K562 (cell line): ENCODE measurements around the gene NKG7. TPM values are rescaled to one million over a fixed set of nuclear protein-coding genes. Genes with fewer than 3 reads are reported as not detected.

Source experiments
- CBFA2T3 ChIP-seq: fragments of 450-650 bp; IDR thresholded peaks from 2 replicates; pipeline ENCODE4 v1.6.1; 2017
- ELF2 ChIP-seq: fragments of 250-450 bp; sonication (Bioruptor Pico); IDR thresholded peaks from 2 replicates; pipeline ENCODE4 v1.5.0; 2021; ENCODE audit warnings: mild to moderate bottlenecking
- GATAD2B ChIP-seq: fragments of 450-650 bp; IDR thresholded peaks from 2 replicates; pipeline ENCODE4 v1.6.1; 2017; ENCODE audit warnings: mild to moderate bottlenecking, borderline replicate concordance
- HIVEP1 ChIP-seq: fragments of 250-450 bp; sonication (Bioruptor Pico); IDR thresholded peaks from 2 replicates; pipeline ENCODE4 v1.4.0; 2020; ENCODE audit warnings: mild to moderate bottlenecking
- ILF3 ChIP-seq: fragments of 450-650 bp; IDR thresholded peaks from 2 replicates; pipeline ENCODE4 v1.6.1; 2018; ENCODE audit warnings: antibody characterized with exemption, mild to moderate bottlenecking, moderate library complexity, borderline replicate concordance
- NRF1 ChIP-seq, 2 experiments: fragments of 450-650 bp; IDR thresholded peaks in 1 of 2; conservative IDR thresholded peaks in 1 of 2; 2 replicates each; pipeline ENCODE4 v1.6.1; 2014; ENCODE audit warnings: mild to moderate bottlenecking in 2 of 2
- PRPF4 ChIP-seq: fragments of 200-400 bp; formaldehyde crosslinking; IDR thresholded peaks from one replicate; pipeline ENCODE4 v1.6.1; 2017; ENCODE audit warnings: low read length, low read depth, mild to moderate bottlenecking; ENCODE audit not compliant: insufficient read depth, poor library complexity, severe bottlenecking
- SMARCE1 ChIP-seq: fragments of 450-650 bp; IDR thresholded peaks from 2 replicates; pipeline ENCODE4 v1.7.1; 2016; ENCODE audit warnings: mild to moderate bottlenecking
- SP2 ChIP-seq: IDR thresholded peaks from 2 replicates; pipeline ENCODE4 v1.6.1; 2011; ENCODE audit warnings: mild to moderate bottlenecking, low read depth, low read length, moderate library complexity; ENCODE audit not compliant: poor library complexity, severe bottlenecking; ENCODE audit errors: extremely low read depth
- ZFPM2 ChIP-seq: fragments of 250-450 bp; sonication (Bioruptor Pico); IDR thresholded peaks from 2 replicates; pipeline ENCODE4 v1.5.1; 2022; ENCODE audit warnings: mild to moderate bottlenecking
- ZNF143 ChIP-seq: sonication (generic); formaldehyde crosslinking; IDR thresholded peaks from 2 replicates; pipeline ENCODE4 v1.9.0; 2022; ENCODE audit warnings: mild to moderate bottlenecking, missing genetic modification reagents
- polyA plus RNA-seq, 8 experiments: library from polyadenylated mRNA; depleted of rRNA in 4 of 8; stranded (reverse) in 5 of 8; unstranded in 3 of 8; fragments of >200 nt; fragmentation: Nextera tagmentation in 2 of 8; fragmentation: Illumina TruSeq in 1 of 8; extraction: Ambion mirVana in 2 of 8; extraction: Trizol in 1 of 8; gene quantifications; 2 replicates each; pipeline versions ENCODE4 v1.2.1 to v1.2.3, GENCODE V29; 2011 to 2014; ENCODE audit warnings: inconsistent platforms in 1 of 8, missing spikeins in 1 of 8
- total RNA-seq, 7 experiments: library from RNA; depleted of rRNA in 6 of 7; stranded (reverse); fragments of >200 nt in 6 of 7; fragmentation: Illumina TruSeq in 2 of 7; extraction: Trizol in 2 of 7; gene quantifications; 2 replicates each; pipeline versions ENCODE4 v1.2.1 to v1.2.3, GENCODE V29; 2011 to 2021; ENCODE audit warnings: low replicate concordance in 1 of 7
- TF ChIP-seq, protein P1 (sequence below), 2 experiments: fragments of 450-650 bp; formaldehyde crosslinking in 1 of 2; IDR thresholded peaks; 2 replicates each; pipeline versions ENCODE4 v1.4.0 to v1.6.1; 2014 to 2020; ENCODE audit warnings: mild to moderate bottlenecking in 2 of 2, borderline replicate concordance in 1 of 2, low read depth in 1 of 2
- TF ChIP-seq, protein P2 (sequence below): fragments of 450-650 bp; IDR thresholded peaks from 2 replicates; pipeline ENCODE4 v1.6.1; 2016; ENCODE audit warnings: mild to moderate bottlenecking
- TF ChIP-seq, protein P3 (sequence below): fragments of 450-650 bp; formaldehyde crosslinking; IDR thresholded peaks from 2 replicates; pipeline ENCODE4 v1.4.0; 2020; ENCODE audit warnings: mild to moderate bottlenecking, mixed read lengths

Gene NKG7
- total and polyA plus RNA-seq, 9 of the 15 experiments (the other 6 are each of a cell fraction or from before 2014, with no cell fraction given): 0.30 to 0.70 (median 0.51) TPM; not detected in 2

DNA sequence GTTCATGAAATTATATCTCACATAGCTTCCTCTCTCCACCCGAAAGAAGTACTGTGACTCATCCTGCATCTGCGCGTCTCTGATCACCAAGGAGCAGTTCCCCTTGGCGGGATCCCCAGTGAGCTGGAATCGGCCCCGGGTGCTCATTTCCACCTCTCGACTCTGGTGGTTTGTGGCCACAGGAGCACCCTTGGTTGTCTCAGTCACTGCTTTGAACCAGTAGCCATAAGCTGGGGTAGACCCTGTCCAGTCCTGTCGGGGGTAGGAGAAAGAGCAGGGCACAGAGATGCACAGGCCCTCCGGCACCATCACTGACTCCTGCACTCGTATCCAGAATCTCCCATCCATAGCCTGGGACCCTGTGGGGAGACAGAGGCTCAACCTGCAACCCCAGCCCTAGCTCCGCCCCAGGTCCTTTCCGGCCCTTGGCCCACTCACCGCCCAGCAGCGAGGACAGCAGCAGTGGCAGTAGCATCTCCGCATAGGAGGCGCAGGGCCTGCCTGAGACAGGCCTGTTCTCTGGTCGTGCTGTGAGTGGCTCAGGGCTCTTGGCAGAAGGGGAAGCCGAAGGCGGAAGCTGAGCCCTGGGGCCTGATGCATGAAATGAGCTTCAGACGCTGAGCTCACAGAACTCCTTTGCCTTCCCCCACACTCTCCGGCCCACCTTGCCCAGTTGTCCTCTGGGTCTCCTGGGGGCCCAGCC lies 44.8 kb upstream of the NKG7 start, which contains the start of gene SIGLEC10 (continued):
- TF ChIP-seq, protein P1, sequence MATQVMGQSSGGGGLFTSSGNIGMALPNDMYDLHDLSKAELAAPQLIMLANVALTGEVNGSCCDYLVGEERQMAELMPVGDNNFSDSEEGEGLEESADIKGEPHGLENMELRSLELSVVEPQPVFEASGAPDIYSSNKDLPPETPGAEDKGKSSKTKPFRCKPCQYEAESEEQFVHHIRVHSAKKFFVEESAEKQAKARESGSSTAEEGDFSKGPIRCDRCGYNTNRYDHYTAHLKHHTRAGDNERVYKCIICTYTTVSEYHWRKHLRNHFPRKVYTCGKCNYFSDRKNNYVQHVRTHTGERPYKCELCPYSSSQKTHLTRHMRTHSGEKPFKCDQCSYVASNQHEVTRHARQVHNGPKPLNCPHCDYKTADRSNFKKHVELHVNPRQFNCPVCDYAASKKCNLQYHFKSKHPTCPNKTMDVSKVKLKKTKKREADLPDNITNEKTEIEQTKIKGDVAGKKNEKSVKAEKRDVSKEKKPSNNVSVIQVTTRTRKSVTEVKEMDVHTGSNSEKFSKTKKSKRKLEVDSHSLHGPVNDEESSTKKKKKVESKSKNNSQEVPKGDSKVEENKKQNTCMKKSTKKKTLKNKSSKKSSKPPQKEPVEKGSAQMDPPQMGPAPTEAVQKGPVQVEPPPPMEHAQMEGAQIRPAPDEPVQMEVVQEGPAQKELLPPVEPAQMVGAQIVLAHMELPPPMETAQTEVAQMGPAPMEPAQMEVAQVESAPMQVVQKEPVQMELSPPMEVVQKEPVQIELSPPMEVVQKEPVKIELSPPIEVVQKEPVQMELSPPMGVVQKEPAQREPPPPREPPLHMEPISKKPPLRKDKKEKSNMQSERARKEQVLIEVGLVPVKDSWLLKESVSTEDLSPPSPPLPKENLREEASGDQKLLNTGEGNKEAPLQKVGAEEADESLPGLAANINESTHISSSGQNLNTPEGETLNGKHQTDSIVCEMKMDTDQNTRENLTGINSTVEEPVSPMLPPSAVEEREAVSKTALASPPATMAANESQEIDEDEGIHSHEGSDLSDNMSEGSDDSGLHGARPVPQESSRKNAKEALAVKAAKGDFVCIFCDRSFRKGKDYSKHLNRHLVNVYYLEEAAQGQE (IDR thresholded peaks at IDR 0.05; ENCODE audit: borderline replicate concordance): no peak
- TF ChIP-seq, protein P1 (CRISPR knock-in tag; IDR thresholded peaks at IDR 0.05; ENCODE audit: low read depth): no peak
- TF ChIP-seq CBFA2T3: no peak
- TF ChIP-seq GATAD2B: no peak
- TF ChIP-seq SMARCE1: no peak
- TF ChIP-seq, protein P2, sequence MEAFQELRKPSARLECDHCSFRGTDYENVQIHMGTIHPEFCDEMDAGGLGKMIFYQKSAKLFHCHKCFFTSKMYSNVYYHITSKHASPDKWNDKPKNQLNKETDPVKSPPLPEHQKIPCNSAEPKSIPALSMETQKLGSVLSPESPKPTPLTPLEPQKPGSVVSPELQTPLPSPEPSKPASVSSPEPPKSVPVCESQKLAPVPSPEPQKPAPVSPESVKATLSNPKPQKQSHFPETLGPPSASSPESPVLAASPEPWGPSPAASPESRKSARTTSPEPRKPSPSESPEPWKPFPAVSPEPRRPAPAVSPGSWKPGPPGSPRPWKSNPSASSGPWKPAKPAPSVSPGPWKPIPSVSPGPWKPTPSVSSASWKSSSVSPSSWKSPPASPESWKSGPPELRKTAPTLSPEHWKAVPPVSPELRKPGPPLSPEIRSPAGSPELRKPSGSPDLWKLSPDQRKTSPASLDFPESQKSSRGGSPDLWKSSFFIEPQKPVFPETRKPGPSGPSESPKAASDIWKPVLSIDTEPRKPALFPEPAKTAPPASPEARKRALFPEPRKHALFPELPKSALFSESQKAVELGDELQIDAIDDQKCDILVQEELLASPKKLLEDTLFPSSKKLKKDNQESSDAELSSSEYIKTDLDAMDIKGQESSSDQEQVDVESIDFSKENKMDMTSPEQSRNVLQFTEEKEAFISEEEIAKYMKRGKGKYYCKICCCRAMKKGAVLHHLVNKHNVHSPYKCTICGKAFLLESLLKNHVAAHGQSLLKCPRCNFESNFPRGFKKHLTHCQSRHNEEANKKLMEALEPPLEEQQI: no peak
- TF ChIP-seq ILF3: no peak
- no peak for TF ChIP-seq SP2
- no peak for TF ChIP-seq HIVEP1 (CRISPR knock-in tag)
- TF ChIP-seq PRPF4: no peak
- TF ChIP-seq NRF1 (conservative IDR thresholded peaks at IDR 0.05 in 1 of 2, IDR thresholded peaks at IDR 0.05 in 1 of 2): peak; percentile 75 to 78
- no peak for TF ChIP-seq ZFPM2 (CRISPR knock-in tag)
- TF ChIP-seq, protein P3, sequence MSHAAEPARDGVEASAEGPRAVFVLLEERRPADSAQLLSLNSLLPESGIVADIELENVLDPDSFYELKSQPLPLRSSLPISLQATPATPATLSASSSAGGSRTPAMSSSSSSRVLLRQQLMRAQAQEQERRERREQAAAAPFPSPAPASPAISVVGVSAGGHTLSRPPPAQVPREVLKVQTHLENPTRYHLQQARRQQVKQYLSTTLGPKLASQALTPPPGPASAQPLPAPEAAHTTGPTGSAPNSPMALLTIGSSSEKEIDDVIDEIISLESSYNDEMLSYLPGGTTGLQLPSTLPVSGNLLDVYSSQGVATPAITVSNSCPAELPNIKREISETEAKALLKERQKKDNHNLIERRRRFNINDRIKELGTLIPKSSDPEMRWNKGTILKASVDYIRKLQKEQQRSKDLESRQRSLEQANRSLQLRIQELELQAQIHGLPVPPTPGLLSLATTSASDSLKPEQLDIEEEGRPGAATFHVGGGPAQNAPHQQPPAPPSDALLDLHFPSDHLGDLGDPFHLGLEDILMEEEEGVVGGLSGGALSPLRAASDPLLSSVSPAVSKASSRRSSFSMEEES: no peak
- TF ChIP-seq ELF2: no peak
- no peak for TF ChIP-seq ZNF143
